Rectal smooth muscle tissue (tissue), 1 donor: Measurements from ENCODE around the gene GDF10.

ENCODE experiments used
- H3K27ac ChIP-seq: one replicate; pipeline ENCODE4 v1.7.0; 2013; ENCODE audit warnings: low read depth, low read length, inconsistent platforms
- H3K27me3 ChIP-seq: one replicate; pipeline ENCODE4 v1.7.0; 2013; ENCODE audit warnings: low read length; ENCODE audit not compliant: control insufficient read depth, insufficient read depth
- H3K36me3 ChIP-seq: one replicate; pipeline ENCODE4 v1.7.0; 2013; ENCODE audit warnings: low read length; ENCODE audit not compliant: control insufficient read depth, insufficient read depth
- H3K4me1 ChIP-seq: one replicate; pipeline ENCODE4 v1.7.0; 2013; ENCODE audit warnings: low read length; ENCODE audit not compliant: control insufficient read depth, insufficient read depth
- H3K4me3 ChIP-seq: one replicate; pipeline ENCODE4 v1.7.0; 2013; ENCODE audit warnings: low read length
- H3K9ac ChIP-seq: one replicate; pipeline ENCODE4 v1.7.0; 2013; ENCODE audit warnings: low read length

GDF10 gene

GRCh38 chr10:47300429-47300931, 483 bp downstream of the GDF10 start:
- H3K36me3 ChIP-seq = no peaks in the 10 kb centered on the region

GRCh38 chr10:47301833-47302232, 1.8 kb downstream of the GDF10 start:
- H3K27ac ChIP-seq = no peak overlapping the region
- H3K9ac ChIP-seq = no peak overlapping the region
- peaks cover 13% of the 10 kb centered on the region for H3K27me3 ChIP-seq

More at GRCh38 chr10:47300429-47300931, 483 bp downstream of the GDF10 start:
- no peaks in the 10 kb centered on the region for H3K4me1 ChIP-seq
- H3K27ac ChIP-seq = no peak overlapping the region
- no peak overlapping the region for H3K9ac ChIP-seq
- H3K27me3 ChIP-seq = peaks cover 10% of the 10 kb centered on the region
- H3K4me3 ChIP-seq = peak overlapping the region; percentile 45

GRCh38 chr10:47303105-47303504, 3.1 kb downstream of the GDF10 start:
- peaks cover 13% of the 10 kb centered on the region for H3K27me3 ChIP-seq
- H3K27ac ChIP-seq = no peak overlapping the region
- H3K36me3 ChIP-seq = no peaks in the 10 kb centered on the region
- H3K4me3 ChIP-seq = no peak overlapping the region
- no peak overlapping the region for H3K9ac ChIP-seq
- H3K4me1 ChIP-seq = no peaks in the 10 kb centered on the region

More at GRCh38 chr10:47301833-47302232, 1.8 kb downstream of the GDF10 start:
- Histone ChIP-seq H3K36me3 (no peaks in the 10 kb centered on the region), H3K4me1 (no peaks in the 10 kb centered on the region), H3K4me3 (no peak overlapping the region)

GRCh38 chr10:47303866-47304265, 3.9 kb downstream of the GDF10 start:
- no peak overlapping the region for H3K27ac ChIP-seq

GRCh38 chr10:47305566-47305965, 5.6 kb downstream of the GDF10 start:
- H3K36me3 ChIP-seq = no peaks in the 10 kb centered on the region
- H3K27ac ChIP-seq = no peak overlapping the region
- H3K4me3 ChIP-seq = no peak overlapping the region
- H3K9ac ChIP-seq = no peak overlapping the region
- H3K4me1 ChIP-seq = no peaks in the 10 kb centered on the region
- H3K27me3 ChIP-seq = peaks cover 9% of the 10 kb centered on the region

More at GRCh38 chr10:47303866-47304265, 3.9 kb downstream of the GDF10 start:
- no peaks in the 10 kb centered on the region for H3K4me1 ChIP-seq
- peaks cover 13% of the 10 kb centered on the region for H3K27me3 ChIP-seq
- H3K4me3 ChIP-seq = no peak overlapping the region
- no peak overlapping the region for H3K9ac ChIP-seq
- no peaks in the 10 kb centered on the region for H3K36me3 ChIP-seq

- no peak overlapping the region for H3K27ac ChIP-seq
- no peaks in the 10 kb centered on the region for H3K36me3 ChIP-seq
- no peak overlapping the region for H3K4me3 ChIP-seq
- H3K27me3 ChIP-seq = peaks cover 3% of the 10 kb centered on the region
- H3K9ac ChIP-seq = no peak overlapping the region
- no peaks in the 10 kb centered on the region for H3K4me1 ChIP-seq
Measured at GRCh38 chr10:47306387-47307210, 6.6 kb downstream of the GDF10 start.

- Histone ChIP-seq H3K27ac (no peak overlapping the region), H3K4me3 (no peak overlapping the region), H3K4me1 (no peaks in the 10 kb centered on the region), H3K27me3 (peaks cover 3% of the 10 kb centered on the region), H3K36me3 (no peaks in the 10 kb centered on the region), H3K9ac (no peak overlapping the region)
Measured at GRCh38 chr10:47307381-47307780, 7.4 kb downstream of the GDF10 start.

- no peak overlapping the region for H3K4me3 ChIP-seq
- no peaks in the 10 kb centered on the region for H3K36me3 ChIP-seq
- H3K4me1 ChIP-seq = no peaks in the 10 kb centered on the region
- H3K9ac ChIP-seq = no peak overlapping the region
- no peak overlapping the region for H3K27ac ChIP-seq
- H3K27me3 ChIP-seq = peaks cover 3% of the 10 kb centered on the region
Measured at GRCh38 chr10:47308775-47309174, 8.8 kb downstream of the GDF10 start.

- no peak overlapping the region for H3K27ac ChIP-seq
- H3K9ac ChIP-seq = no peak overlapping the region
- peaks cover 3% of the 10 kb centered on the region for H3K27me3 ChIP-seq
- no peaks in the 10 kb centered on the region for H3K4me1 ChIP-seq
- H3K4me3 ChIP-seq = no peak overlapping the region
- H3K36me3 ChIP-seq = no peaks in the 10 kb centered on the region
Measured at GRCh38 chr10:47309408-47310089, 9.6 kb downstream of the GDF10 start.

GRCh38 chr10:47310090-47310505, 10.1 kb downstream of the GDF10 start:
- Histone ChIP-seq H3K9ac (no peak overlapping the region), H3K36me3 (no peaks in the 10 kb centered on the region), H3K27me3 (peaks cover 3% of the 10 kb centered on the region), H3K4me1 (no peaks in the 10 kb centered on the region), H3K27ac (no peak overlapping the region), H3K4me3 (no peak overlapping the region)

- Histone ChIP-seq H3K4me3 (no peak overlapping the region), H3K27ac (no peak overlapping the region), H3K36me3 (no peaks in the 10 kb centered on the region)
Measured at GRCh38 chr10:47311193-47311931, 11.4 kb downstream of the GDF10 start.

More at GRCh38 chr10:47311193-47311931, 11.4 kb downstream of the GDF10 start:
- Histone ChIP-seq H3K4me1 (no peaks in the 10 kb centered on the region), H3K9ac (no peak overlapping the region), H3K27me3 (peaks cover 3% of the 10 kb centered on the region)
